ENCODE measurements around the gene OBP2B. TPM values are rescaled to one million over a fixed set of nuclear protein-coding genes. Genes with fewer than 3 reads are reported as not detected.
"Not testable (repeated sequence)": the region's sequence is repeated elsewhere in the genome, so short reads cannot be mapped to it uniquely, and the experiment has no call there.

Gene OBP2B
- total and polyA plus RNA-seq, 9 donors, result not detected

DNA sequence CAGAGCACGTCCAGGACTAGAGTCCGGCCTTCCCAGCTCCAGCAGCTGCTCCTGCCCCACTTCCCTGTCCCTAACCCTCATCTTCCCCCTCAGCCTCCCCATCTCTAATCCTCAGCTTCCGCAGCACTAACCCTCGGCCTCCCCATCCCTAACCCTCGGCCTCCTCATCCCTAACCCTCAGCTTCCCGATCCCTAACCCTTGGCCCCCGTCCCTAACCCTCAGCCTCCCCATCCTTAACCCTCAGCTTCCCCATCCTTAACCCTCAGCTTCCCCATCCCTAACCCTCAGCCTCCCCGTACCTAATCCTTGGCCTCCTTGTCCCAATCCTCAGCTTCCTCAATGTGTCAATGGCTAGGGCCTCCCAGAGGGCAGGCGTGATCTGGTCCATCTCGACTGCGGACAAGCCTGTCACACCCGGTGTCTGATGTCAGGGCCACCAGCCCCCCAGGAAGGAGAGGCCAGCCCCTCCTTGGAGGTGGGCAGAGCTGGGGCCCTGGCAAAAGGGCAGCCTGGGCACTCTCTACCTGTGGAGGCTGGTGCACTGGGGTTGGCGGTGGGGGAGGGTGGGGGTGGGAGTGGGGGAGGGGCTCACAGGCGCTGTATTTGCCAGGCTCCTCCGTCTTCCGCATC, 1.4 kb downstream of the OBP2B start:
- H3K9me3 ChIP-seq (replicated peaks; ENCODE audit: control insufficient read depth, low read depth, low read length), result no peaks in the 10 kb centered on the region
- peaks cover 4% of the 10 kb centered on the region for H3K27me3 ChIP-seq (ENCODE audit: control insufficient read depth, insufficient read depth, low read length)
- DNase-seq, result no peak
- no peak overlapping the region for H3K27ac ChIP-seq (ENCODE audit: low read length)
- whole genome bisulfite sequencing (ENCODE audit: insufficient coverage), result 74% methylated on average over 12 of the region's 16 CpGs
- no peaks in the 10 kb centered on the region for H3K36me3 ChIP-seq (ENCODE audit: control insufficient read depth, insufficient read depth, low read length)
- no peaks in the 10 kb centered on the region for H3K4me1 ChIP-seq (ENCODE audit: control insufficient read depth, insufficient read depth, low read length)
- no peak overlapping the region for H3K4me3 ChIP-seq (ENCODE audit: low read length)

DNA sequence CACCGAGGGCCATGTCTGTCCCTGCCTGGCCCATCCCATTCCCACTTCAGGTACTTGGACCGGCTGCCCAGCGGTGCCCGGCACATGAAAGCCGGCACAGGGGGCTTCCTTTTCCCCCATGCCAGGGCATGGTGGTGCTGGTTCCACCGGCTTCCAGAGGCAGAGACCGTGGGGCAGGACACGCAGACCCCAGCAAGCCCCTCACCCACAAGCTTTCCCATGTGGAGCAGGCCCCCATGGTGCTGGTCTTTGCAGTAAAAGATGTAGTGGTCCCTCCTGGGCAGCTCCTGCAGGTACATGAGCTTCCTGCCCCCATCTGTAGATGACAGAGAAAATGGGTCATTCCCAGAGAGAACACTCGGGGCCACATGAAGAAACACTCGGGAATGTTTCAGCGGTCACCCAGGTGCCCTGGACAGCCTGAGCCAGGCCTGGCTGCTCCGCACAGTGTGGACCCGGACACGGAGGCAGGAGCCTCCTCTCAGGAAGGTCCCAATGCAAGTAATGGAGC, 2.0 kb downstream of the OBP2B start:
- Histone ChIP-seq H3K27me3 (ENCODE audit: control insufficient read depth, insufficient read depth, low read length) (peaks cover 4% of the 10 kb centered on the region), H3K9me3 (replicated peaks; ENCODE audit: control insufficient read depth, low read depth, low read length) (no peaks in the 10 kb centered on the region), H3K4me3 (ENCODE audit: low read length) (no peak overlapping the region), H3K27ac (ENCODE audit: low read length) (no peak overlapping the region), H3K4me1 (ENCODE audit: control insufficient read depth, insufficient read depth, low read length) (no peaks in the 10 kb centered on the region), H3K36me3 (ENCODE audit: control insufficient read depth, insufficient read depth, low read length) (no peaks in the 10 kb centered on the region)
- DNase-seq, result no peak
- WGBS (ENCODE audit: insufficient coverage), result 87% methylated on average over 11 of the region's 14 CpGs

DNA sequence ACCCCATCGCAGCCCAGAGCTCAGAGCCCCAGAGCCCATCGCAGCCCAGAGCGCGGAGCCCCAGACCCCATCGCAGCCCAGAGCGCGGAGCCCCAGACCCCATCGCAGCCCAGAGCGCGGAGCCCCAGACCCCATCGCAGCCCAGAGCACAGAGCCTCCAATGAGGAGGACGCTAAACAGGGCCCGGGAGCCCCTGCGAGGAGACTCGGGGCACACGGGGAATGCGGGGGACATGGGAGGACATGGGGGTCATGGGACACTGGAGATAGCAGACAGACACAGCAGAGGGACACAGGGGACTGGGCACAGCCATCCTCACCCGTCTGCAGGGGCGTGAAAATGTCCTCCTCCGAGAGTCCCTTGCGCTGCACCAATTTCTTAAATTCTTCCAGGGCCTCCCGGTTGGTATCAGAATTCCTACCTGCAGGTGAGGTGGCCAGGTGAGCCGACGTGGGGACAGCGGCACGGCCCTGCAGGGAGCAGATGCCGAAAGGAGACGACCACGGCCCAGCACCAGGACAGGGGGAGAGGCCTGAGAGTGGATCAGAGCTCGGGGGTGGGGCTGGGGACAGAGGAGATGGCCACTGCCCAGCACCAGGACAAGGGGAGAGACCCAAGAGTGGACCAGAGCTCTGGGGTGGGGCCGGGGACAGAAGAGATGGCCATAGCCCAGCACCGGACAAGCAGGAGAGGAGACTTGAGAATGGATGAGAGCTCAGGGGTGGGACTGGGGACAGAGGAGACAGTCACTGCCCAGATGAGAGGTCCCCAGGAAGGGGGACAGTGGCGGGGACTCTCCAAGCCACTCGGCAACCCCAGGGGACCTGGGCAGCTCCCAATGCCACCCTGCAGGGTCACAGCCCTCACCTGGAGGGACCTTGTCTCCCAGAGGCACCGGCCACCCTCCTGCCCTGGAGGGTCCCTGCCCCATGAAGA, 2.8 kb downstream of the OBP2B start:
- WGBS (ENCODE audit: insufficient coverage), result 73% methylated on average over 27 of the region's 35 CpGs
- H3K9me3 ChIP-seq (replicated peaks; ENCODE audit: control insufficient read depth, low read depth, low read length), result no peaks in the 10 kb centered on the region
- no peak for DNase-seq
- H3K4me3 ChIP-seq (ENCODE audit: low read length), result no peak overlapping the region
- H3K27ac ChIP-seq (ENCODE audit: low read length), result no peak overlapping the region
- no peaks in the 10 kb centered on the region for H3K4me1 ChIP-seq (ENCODE audit: control insufficient read depth, insufficient read depth, low read length)
- no peaks in the 10 kb centered on the region for H3K36me3 ChIP-seq (ENCODE audit: control insufficient read depth, insufficient read depth, low read length)
- peaks cover 6% of the 10 kb centered on the region for H3K27me3 ChIP-seq (ENCODE audit: control insufficient read depth, insufficient read depth, low read length)

DNA sequence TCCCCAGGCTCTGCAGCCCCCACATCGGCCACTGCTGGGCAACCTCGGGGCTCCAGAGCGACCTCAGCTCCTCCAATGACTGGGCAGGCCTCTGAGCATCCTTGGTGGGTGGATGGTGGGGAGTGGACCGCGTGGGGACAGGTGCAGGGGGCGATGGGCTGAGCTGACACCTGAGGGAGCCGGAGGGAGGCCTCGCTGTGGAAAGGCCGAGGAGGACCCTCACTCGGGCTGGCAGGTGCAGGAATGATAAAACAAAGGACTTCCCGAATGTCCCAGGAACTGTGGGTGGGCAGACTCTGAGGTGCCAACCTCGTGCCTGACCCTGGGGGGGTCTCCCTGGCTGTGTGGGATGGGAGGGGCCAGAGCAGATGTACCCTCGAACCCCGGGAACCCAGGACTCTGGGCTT, 3.6 kb downstream of the OBP2B start:
- DNase-seq, result not testable (repeated sequence)

DNA sequence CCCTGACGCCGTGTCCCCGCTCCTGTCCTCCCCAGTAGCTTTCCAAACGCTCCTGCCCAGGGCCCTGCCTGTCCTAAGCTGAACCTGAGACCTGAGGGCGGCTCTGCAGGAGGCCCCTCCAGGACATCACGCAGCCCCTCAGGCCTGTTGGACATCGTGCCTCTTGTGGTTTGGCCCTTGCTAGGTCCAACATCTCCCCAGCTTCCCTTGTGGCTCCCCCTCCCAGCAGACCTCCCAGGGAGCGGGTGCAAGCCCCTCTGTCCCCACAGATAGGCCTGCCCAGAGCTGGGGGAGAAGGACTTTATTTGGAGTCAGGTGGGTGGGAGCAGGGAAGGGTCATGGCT, 4.1 kb downstream of the OBP2B start:
- no peak overlapping the region for H3K4me3 ChIP-seq (ENCODE audit: low read length)
- H3K9me3 ChIP-seq (replicated peaks; ENCODE audit: control insufficient read depth, low read depth, low read length), result no peaks in the 10 kb centered on the region
- WGBS (ENCODE audit: insufficient coverage), result 65% methylated on average over 7 of the region's 8 CpGs
- no peaks in the 10 kb centered on the region for H3K36me3 ChIP-seq (ENCODE audit: control insufficient read depth, insufficient read depth, low read length)
- no peaks in the 10 kb centered on the region for H3K4me1 ChIP-seq (ENCODE audit: control insufficient read depth, insufficient read depth, low read length)
- H3K27me3 ChIP-seq (ENCODE audit: control insufficient read depth, insufficient read depth, low read length), result peaks cover 4% of the 10 kb centered on the region
- no peak overlapping the region for H3K27ac ChIP-seq (ENCODE audit: low read length)
- DNase-seq, result no peak

More for the DNA sequence above, 3.6 kb downstream of the OBP2B start:
- H3K36me3 ChIP-seq (ENCODE audit: control insufficient read depth, insufficient read depth, low read length); H3K27me3 ChIP-seq (ENCODE audit: control insufficient read depth, insufficient read depth, low read length); H3K9me3 ChIP-seq (replicated peaks; ENCODE audit: control insufficient read depth, low read depth, low read length); H3K4me1 ChIP-seq (ENCODE audit: control insufficient read depth, insufficient read depth, low read length); H3K4me3 ChIP-seq (ENCODE audit: low read length); H3K27ac ChIP-seq (ENCODE audit: low read length): not testable (repeated sequence)
- WGBS (ENCODE audit: insufficient coverage), result 69% methylated on average over 10 of the region's 14 CpGs

DNA sequence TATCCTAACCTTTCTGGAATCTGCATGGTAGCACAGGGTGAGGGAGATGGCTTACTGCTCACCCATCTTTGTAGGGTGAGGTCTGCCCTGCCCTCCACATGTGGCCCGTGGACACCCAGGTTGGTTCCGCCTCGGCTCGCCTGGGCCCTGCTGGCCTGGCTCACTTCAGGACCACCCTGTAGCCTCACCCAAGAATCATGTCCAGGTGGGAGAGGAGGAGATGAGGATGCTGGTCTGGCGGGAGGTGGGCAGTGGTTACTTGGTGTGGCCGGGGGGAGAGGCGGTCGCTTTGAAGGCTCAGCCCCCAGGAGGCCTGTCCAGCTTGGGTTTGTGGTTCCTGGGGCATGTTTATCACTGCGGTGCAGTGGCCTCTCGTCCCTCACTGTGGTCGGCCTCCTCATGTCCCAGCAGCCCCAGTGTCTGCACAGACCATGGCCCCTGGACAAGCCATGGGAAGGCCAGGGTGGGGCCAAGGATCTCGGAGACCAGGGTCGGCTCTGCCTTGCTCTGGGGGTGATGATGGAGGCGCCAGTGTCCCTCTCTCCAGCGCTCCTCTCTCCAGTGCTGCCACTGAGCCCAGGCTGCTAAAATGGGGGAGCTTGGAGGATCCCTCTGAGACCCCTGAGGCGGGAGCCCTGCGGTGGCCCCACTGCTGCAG, 4.6 kb downstream of the OBP2B start:
- no peak overlapping the region for H3K27ac ChIP-seq (ENCODE audit: low read length)
- H3K27me3 ChIP-seq (ENCODE audit: control insufficient read depth, insufficient read depth, low read length), result peaks cover 7% of the 10 kb centered on the region
- no peak for DNase-seq
- WGBS (ENCODE audit: insufficient coverage), result 82% methylated on average over 11 of the region's 17 CpGs
- H3K9me3 ChIP-seq (replicated peaks; ENCODE audit: control insufficient read depth, low read depth, low read length), result no peaks in the 10 kb centered on the region
- no peaks in the 10 kb centered on the region for H3K4me1 ChIP-seq (ENCODE audit: control insufficient read depth, insufficient read depth, low read length)
- no peaks in the 10 kb centered on the region for H3K36me3 ChIP-seq (ENCODE audit: control insufficient read depth, insufficient read depth, low read length)
- H3K4me3 ChIP-seq (ENCODE audit: low read length), result no peak overlapping the region

DNA sequence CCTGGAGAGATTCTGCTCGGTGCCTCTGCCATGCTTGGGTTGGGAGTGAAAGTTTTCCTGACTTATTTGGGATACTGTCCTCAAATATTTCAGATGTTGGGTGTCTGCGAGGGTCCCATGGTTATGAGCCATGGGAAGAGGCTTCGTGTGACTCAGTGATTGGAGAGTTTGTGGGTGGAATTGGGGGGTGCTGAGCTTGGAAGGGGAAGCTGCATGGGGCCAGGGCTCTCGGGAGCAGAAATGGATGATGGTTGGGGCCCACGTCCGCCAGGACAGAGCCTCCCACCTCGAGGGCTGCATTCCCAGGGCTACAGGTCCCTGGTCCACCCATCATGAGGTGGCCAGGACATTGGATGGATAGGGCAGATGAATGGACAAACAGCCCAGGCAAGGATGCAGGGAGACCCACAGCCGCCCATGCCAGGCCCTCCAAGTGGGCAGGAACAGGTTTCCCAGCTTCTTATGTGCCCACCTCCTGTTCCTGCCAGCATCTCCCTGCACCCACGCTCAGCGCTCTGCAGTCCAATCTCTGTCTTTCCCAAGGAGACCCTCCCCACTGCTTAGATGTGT, 5.5 kb downstream of the OBP2B start:
- H3K27me3 ChIP-seq (ENCODE audit: control insufficient read depth, insufficient read depth, low read length), result peaks cover 7% of the 10 kb centered on the region

DNA sequence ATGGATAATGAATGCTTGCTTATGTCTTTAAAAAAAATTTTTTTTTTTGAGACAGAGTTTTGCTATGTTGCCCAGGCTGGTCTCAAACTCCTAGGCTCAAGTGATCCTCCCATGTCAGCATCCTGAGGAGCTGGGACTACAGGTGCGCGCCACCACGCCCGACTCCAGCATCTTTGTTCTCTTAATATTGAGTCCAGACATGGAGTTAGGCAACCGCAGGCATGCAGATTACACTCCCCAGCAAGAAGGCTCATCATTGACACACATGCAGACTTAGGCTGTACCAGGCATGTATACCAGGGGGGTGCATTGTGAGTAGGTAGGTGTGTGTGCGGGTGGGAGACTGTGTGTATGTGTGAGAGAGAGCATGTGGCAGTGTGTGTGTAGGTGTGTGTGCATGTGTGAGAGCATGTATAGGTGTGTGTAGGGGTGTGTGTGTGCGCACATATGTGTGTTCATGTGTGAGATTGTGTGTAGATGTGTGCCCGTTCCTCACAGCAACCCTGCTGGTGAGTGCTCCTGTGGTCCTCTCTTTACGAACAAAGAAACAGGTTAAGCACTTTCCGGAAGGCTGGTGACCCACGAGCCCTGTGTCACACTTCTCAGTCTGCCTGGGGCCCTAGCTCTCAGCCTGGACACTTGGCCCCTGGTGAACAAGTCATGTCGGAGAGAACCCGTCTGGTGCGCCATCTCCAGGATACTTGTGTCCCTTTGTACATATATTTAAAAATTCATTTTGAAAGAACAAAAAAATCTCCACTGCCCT, 6.2 kb downstream of the OBP2B start:
- Histone ChIP-seq H3K9me3 (replicated peaks; ENCODE audit: control insufficient read depth, low read depth, low read length) (no peaks in the 10 kb centered on the region), H3K4me1 (ENCODE audit: control insufficient read depth, insufficient read depth, low read length) (no peaks in the 10 kb centered on the region), H3K27ac (ENCODE audit: low read length) (no peak overlapping the region), H3K36me3 (ENCODE audit: control insufficient read depth, insufficient read depth, low read length) (no peaks in the 10 kb centered on the region), H3K4me3 (ENCODE audit: low read length) (no peak overlapping the region), H3K27me3 (ENCODE audit: control insufficient read depth, insufficient read depth, low read length) (peaks cover 7% of the 10 kb centered on the region)
- DNase-seq, result no peak
- WGBS (ENCODE audit: insufficient coverage), result 81% methylated on average over 11 of the region's 14 CpGs

More for the DNA sequence above, 5.5 kb downstream of the OBP2B start:
- Histone ChIP-seq H3K36me3 (ENCODE audit: control insufficient read depth, insufficient read depth, low read length) (no peaks in the 10 kb centered on the region), H3K4me1 (ENCODE audit: control insufficient read depth, insufficient read depth, low read length) (no peaks in the 10 kb centered on the region), H3K9me3 (replicated peaks; ENCODE audit: control insufficient read depth, low read depth, low read length) (no peaks in the 10 kb centered on the region), H3K27ac (ENCODE audit: low read length) (no peak overlapping the region), H3K4me3 (ENCODE audit: low read length) (no peak overlapping the region)
- 74% methylated on average over 10 of the region's 10 CpGs for WGBS (ENCODE audit: insufficient coverage)
- no peak for DNase-seq

DNA sequence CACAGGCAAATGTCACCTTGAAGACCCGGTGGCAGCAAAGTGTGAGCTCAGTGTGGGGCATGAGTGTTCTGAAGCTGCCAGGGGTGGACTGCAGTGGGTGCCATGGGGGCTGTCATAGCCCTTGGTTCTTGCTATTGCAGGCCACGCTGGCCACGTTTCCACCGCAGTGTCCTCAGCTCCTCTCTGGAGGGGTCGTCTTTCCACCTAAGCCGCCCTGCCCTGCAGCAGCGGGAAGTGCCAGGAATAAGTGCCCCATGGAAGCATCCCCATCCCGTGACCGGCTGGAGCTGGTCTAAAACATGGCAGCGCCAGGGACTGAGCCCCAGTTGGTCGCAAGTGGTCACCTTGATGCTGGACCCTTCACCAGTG, 6.9 kb downstream of the OBP2B start:
- no peaks in the 10 kb centered on the region for H3K36me3 ChIP-seq (ENCODE audit: control insufficient read depth, insufficient read depth, low read length)
- 81% methylated on average over 10 of the region's 11 CpGs for WGBS (ENCODE audit: insufficient coverage)
- no peaks in the 10 kb centered on the region for H3K4me1 ChIP-seq (ENCODE audit: control insufficient read depth, insufficient read depth, low read length)
- H3K4me3 ChIP-seq (ENCODE audit: low read length), result no peak overlapping the region
- DNase-seq, result no peak
- no peaks in the 10 kb centered on the region for H3K9me3 ChIP-seq (replicated peaks; ENCODE audit: control insufficient read depth, low read depth, low read length)
- peaks cover 7% of the 10 kb centered on the region for H3K27me3 ChIP-seq (ENCODE audit: control insufficient read depth, insufficient read depth, low read length)
- no peak overlapping the region for H3K27ac ChIP-seq (ENCODE audit: low read length)
